Activated CD4-positive, alpha-beta T cell treated with anti-CD3 and anti-CD28 coated beads, Interleukin-10, Interleukin-2, amounts not matched to agents 100 ng/mL and 50 ng/mL, durations not matched to agents 16 hours and 8 hours (primary cell): ENCODE measurements around the gene ABL2.
"Not testable (repeated sequence)": the region's sequence is repeated elsewhere in the genome, so short reads cannot be mapped to it uniquely, and the experiment has no call there.

Source experiments
- DNase-seq: peaks from one replicate; pipeline ENCODE4 v3.0.0-alpha.2; 2020

ABL2 gene

GRCh38 chr1:179229214-179230140, at the start of gene ABL2:
Gene ABL2 (minus strand): TSS chr1:179229677. CDS start chr1:179229397, 280 bp downstream.
- DNase-seq = peak; percentile 43

DNA sequence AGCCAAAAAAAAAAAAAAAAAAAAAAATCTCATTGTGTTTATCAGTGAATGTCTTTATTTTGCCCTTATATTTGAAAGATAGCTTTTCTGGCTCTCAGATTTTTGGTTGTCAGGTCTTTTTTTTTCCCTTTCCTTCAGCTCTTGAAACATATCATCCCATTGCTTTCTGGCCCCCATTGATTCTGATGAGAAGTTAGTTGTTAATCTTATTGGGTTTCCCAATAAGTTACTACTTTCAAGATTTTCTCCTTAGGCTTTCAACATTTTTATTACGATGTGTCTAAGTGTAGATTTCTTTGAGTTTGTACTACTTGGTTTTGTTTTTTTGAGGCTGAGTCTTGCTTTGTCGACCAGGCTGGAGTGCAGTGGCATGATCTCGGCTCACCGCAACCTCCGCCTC, 49.4 kb upstream of the ABL2 start:
- no peak for DNase-seq

DNA sequence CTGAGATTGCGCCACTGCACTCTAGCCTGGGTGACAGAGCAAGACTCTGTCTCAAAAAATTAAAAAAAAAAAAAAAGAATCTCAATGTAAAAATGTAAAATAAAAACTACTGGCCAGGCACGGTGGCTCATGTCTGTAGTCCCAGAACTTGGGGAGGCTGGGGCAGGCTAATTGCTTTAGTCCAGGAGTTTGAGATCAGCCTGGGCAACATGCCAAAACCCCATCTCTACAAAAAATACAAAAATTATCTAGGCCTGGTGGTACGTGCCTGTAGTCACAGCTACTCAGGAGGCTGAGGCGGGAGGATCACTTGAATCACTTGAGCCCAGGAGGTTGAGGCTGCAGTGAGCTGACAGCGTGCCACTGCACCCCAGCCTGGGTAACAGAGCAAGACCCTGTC, 44.9 kb upstream of the ABL2 start:
- DNase-seq = not testable (repeated sequence)

- no peak for DNase-seq
Measured at GRCh38 chr1:179269071-179269470, 39.6 kb upstream of the ABL2 start.

DNA sequence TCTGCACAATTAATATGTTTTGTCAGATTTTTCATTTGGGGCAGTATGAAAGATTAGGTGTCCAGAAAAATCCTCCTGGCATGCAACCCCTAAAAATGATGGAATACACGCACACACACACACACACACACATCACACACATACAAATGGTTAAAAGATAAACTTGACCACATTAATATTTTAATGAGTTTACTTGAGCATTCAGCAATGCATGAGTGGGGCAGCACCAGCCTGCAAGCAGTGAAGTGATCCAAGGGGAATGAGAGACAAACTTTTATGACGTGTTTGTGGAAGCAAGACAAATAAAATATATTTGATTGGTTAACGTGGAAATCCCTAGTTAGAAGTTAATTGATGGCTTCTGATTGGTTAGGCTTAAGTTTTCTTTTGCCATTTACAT, 35.0 kb upstream of the ABL2 start:
- no peak for DNase-seq

- DNase-seq = no peak
Measured at GRCh38 chr1:179263121-179263520, 33.6 kb upstream of the ABL2 start.

- no peak for DNase-seq
Measured at GRCh38 chr1:179262183-179262582, 32.7 kb upstream of the ABL2 start.

- DNase-seq = no peak
Measured at GRCh38 chr1:179253286-179253972, 24.0 kb upstream of the ABL2 start.

DNA sequence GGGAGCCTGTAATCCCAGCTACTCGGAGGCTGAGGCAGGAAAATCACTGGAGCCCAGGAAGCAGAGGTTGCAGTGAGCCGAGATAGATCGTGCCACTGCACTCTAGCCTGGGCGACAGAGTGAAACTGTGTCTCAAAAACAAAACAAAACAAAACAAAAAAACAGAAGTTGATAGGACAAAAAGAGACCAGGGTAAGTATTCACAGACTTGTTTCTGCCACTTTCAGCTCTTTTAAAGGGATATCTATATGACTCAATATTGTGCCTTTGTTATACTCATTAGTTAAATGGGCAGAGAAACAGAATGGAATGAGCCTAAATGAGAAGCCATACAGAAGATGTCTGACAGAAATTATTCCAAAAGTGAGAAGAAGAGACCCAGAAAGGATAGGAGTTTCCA, 23.1 kb upstream of the ABL2 start:
- DNase-seq = no peak

DNA sequence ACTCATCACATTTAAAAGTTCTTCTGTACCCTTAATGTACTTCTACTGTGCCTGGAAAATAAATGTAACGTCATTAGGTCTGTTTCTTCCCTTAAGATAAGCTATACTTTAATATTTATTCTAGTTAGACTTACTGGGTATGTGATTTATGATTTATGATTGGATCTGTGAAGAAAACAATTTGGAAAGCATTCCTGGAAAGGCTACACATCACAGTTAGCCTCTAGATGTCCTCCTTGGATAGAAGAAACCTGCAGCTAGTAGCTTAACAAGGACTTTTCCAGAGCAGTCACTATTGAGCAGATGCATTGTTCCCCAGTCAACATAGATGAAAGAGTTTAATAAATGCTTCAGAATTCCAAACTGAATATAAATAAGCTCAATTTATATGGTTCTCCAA, 22.2 kb upstream of the ABL2 start:
- DNase-seq = no peak

DNA sequence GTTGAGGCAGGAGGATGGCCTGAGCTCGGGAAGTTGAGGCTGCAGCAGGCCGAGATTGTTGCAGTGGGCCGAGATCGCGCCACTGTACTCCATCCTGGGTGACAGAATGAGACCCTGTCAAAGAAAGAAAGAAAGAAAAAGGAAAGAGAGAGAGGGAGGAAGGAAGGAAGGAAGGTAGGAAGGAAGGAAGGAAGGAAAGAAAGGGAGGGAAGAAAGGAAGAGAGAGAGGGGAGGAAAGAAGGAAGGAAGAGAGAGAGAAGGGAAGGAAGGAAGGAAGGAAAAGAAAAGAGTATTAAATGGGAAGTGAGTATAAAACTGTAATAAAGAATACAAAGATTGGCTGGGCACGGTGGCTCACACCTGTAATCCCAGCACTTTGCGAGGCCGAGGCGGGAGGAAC, 18.4 kb upstream of the ABL2 start:
- no peak for DNase-seq

DNA sequence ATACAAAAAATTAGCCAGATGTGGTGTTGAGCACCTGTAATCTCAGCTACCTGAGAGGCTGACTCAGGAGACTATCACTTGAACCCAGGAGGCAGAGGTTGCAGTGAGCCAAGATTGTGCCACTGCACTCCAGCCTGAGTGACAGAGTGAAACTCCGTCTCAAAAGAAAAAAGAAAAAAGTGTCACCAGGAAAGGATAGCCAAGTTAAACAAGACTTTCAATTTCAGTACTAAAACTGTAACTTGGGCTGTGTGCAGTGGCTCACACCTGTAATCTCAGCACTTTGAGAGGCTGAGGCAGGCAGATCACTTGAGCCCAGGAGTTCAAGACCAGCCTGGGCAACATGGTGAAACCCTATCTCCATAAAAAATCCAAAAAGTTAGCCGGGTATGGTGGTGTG, 15.9 kb upstream of the ABL2 start:
- DNase-seq = peak; percentile 7

DNA sequence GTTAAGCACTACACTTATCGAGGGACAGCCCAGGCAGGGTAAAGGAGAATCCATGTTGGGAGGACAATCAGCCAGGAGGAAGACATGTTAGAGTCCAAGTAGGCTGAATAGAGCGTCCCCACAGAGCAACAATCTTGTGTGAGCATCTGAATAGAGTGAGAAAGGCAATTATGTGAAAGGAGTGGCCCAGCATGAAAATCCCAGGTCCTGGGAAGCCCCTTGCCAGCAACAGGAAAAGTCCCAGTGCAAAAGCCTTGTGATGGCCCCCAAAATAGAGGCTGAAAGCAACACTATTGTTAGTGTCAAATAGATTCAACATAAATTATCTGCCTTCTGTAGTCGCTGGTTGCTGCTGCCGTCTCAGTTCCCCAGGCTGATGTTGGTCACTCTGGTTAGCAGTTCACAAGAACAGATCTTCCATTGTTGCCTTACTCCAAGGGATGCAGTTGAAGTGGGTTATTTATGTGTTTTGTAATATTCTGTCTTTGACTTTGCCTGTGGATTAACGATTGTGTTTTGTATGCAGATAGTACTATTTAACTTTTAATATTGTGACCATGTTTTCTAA, 12.1 kb upstream of the ABL2 start:
- DNase-seq = no peak

- no peak for DNase-seq
Measured at GRCh38 chr1:179237222-179237621, 7.7 kb upstream of the ABL2 start.

- DNase-seq = no peak
Measured at GRCh38 chr1:179234863-179235262, 5.4 kb upstream of the ABL2 start.

GRCh38 chr1:179231923-179232322, 2.4 kb upstream of the ABL2 start:
- no peak for DNase-seq

DNA sequence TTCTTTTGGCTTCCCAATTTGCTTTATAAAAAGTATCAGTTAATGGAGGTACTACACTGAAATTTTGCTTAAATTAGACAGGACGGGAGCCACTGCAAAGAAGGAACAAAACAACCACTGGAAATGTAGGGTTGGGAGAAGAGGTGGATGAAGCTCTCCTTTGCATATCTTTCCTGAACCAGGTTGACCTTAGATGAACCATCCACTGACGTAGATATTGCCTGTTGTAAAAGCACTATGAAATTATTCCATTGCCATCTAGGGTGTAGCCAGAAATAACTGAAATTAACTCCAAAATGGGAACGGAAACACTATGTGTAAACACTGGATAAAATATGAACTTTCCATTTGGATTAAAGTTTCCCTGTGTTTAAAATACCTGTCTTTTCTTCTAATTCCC, 1.2 kb upstream of the ABL2 start:
- DNase-seq = no peak

DNA sequence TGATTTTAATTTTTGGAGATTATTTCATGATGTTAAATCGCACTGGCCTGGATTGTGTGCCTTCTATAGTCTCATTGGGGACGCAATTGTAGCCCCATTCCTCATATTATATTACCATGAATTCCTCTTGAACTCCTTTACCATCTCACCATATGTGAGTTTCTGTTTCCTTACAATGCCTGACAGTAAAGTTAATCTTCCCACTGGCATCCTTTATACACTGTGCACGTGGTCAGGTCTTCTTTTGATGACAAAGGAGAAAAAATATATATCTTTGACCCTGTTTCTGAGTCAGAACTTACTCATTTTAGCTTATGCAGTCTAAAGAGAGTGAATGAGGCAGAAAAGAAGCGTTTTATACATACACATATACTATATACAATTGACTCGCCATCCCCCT, 774 bp upstream of the ABL2 start:
- no peak for DNase-seq

DNA sequence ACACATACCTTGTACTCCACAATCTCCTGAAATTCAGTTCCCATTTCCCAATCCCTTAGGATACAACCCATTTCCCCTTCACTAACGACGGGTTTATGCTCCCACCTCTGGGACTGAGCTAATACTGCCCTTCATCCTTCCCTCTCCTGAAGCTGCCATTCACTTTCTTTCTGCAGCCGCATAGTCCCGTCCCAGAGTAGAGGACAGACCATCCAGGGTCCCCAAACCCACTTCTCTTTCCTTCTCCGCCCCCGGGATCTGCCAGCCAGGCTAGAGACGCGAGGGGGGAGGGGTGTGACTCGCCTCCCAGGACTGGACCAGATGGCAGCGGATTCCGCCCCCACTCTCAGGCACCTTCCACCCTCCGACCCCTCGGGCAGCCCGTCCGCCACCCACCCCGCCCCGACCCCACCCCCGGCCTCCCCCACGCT, 679 bp downstream of the ABL2 start:
- peak; percentile 39 for DNase-seq

DNA sequence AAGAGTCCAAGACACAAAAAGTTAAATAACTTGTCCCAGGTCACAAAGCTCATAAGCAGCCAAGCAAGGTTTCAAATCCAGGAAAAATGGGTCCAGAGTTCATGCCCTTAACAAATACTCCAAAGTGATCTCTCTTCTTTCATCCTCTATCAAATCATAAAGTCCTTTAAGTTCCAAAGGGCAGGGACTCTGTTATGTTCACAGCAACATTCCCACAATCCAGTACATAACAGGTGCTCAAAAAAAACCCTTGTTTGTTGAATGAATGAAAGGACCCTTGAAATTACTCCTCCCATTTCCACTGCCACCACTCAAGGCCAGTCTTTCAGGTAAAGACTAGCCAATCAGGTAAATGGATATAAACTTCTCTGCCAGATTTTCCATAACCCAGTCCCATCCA, 2.7 kb downstream of the ABL2 start:
- no peak for DNase-seq

DNA sequence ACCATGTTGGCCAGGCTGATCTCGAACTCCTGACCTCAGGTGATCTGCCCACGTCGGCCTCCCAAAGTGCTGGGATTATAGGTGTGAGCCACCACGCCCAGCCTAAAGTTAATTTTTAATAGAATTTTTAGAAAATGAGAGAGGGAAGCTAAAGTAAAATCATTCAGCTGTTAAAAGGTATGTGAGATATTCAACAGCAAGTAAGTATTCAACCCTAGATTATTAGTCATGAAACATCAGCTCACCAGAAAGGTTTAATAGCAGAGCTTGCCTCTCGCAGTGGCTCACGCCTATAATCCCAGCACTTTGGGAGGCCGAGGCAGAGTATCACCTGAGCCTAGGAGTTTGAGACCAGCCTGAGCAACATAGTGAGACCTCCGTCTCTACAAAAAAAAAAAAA, 5.0 kb downstream of the ABL2 start:
- DNase-seq = not testable (repeated sequence)

DNA sequence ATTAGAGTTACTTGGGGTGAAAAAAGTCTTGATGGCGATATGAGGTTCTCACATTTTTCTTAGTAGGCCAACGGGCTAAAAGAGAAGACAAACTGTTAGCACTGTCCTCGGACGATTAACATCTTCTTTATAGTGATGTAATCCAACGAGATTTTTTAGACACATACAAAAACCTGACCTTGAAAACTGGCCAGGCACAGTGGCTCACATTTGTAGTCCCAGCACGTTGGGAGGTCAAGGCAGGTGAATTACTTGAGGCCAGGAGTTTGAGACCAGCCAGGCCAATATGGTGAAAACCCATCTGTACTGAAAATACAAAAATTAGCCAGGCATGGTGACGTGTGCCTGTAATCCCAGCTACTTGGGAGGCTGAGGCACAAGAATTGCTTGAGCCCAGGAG, 8.4 kb downstream of the ABL2 start:
- DNase-seq = not testable (repeated sequence)

- no peak for DNase-seq
Measured at GRCh38 chr1:179217943-179218507, 11.5 kb downstream of the ABL2 start.

DNA sequence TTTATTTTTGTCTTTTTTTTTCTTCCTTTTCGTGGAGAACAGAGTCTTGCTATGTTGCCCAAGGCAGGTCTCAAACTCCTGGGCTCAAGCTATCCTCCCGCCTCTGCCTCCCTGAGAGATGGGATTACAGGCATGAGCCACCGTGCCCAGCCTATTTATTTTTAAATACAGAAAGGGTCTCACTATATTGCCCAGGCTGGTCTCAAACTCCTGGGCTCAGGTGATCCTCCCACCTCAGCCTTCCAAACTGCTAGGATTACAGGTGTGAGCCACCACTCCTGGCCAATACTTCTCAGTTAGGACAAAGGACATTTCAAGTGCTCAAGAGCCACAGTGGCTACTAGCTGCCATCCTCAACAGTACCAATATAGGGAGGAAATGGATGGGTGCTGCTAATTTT, 16.2 kb downstream of the ABL2 start:
- DNase-seq = not testable (repeated sequence)
